HEK293T (cell line): Measurements from ENCODE around the gene ZNF516.

ENCODE experiments used
- CTCF ChIA-PET: fragments of 350-600 bp; formaldehyde crosslinking; extraction: SDS; loops from one replicate; lab custom pipeline; 2021; ENCODE audit warnings: antibody characterized with exemption, inconsistent platforms; lab: Yijun Ruan, JAX
- POLR2A ChIA-PET: fragments of 350-600 bp; formaldehyde crosslinking; extraction: SDS; loops from one replicate; lab custom pipeline; 2020; ENCODE audit warnings: antibody characterized with exemption, inconsistent platforms; lab: Yijun Ruan, JAX
- DNase-seq: peaks from one replicate; pipeline ENCODE4 v3.0.0; 2012; ENCODE audit warnings: mixed read lengths; ENCODE audit errors: extremely low spot score
- ARNT ChIP-seq: fragments of 450-650 bp; IDR thresholded peaks from 2 replicates; pipeline ENCODE4 v1.6.1; 2017; ENCODE audit warnings: mild to moderate bottlenecking
- BHLHE40 ChIP-seq: fragments of 450-650 bp; IDR thresholded peaks from 2 replicates; pipeline ENCODE4 v1.6.1; 2016; ENCODE audit warnings: mild to moderate bottlenecking, moderate library complexity, borderline replicate concordance
- CTBP1 ChIP-seq: fragments of 450-650 bp; IDR thresholded peaks from 2 replicates; pipeline ENCODE4 v1.6.1; 2016; ENCODE audit warnings: borderline replicate concordance
- ELF4 ChIP-seq: fragments of 450-650 bp; IDR thresholded peaks from 2 replicates; pipeline ENCODE4 v1.6.1; 2017; ENCODE audit warnings: antibody characterized with exemption
- FOXA1 ChIP-seq: fragments of 450-650 bp; IDR thresholded peaks from 2 replicates; pipeline ENCODE4 v1.6.1; 2016; ENCODE audit warnings: mild to moderate bottlenecking
- FOXK2 ChIP-seq: fragments of 450-650 bp; IDR thresholded peaks from 2 replicates; pipeline ENCODE4 v1.6.1; 2016; ENCODE audit warnings: mild to moderate bottlenecking
- FOXM1 ChIP-seq: fragments of 450-650 bp; IDR thresholded peaks from 2 replicates; pipeline ENCODE4 v1.6.1; 2017; ENCODE audit warnings: mild to moderate bottlenecking, borderline replicate concordance
- HDGF ChIP-seq: fragments of 450-650 bp; IDR thresholded peaks from 2 replicates; pipeline ENCODE4 v1.6.1; 2017; ENCODE audit warnings: antibody characterized with exemption, borderline replicate concordance
- L3MBTL2 ChIP-seq: fragments of 450-650 bp; conservative IDR thresholded peaks from 2 replicates; pipeline ENCODE4 v1.6.1; 2016; ENCODE audit warnings: mild to moderate bottlenecking
- LEF1 ChIP-seq: fragments of 450-650 bp; IDR thresholded peaks from 2 replicates; pipeline ENCODE4 v1.6.1; 2017; ENCODE audit warnings: mild to moderate bottlenecking, borderline replicate concordance
- NFRKB ChIP-seq: fragments of 450-650 bp; IDR thresholded peaks from 2 replicates; pipeline ENCODE4 v1.6.1; 2016; ENCODE audit warnings: mild to moderate bottlenecking, moderate library complexity
- PKNOX1 ChIP-seq: fragments of 450-650 bp; IDR thresholded peaks from 2 replicates; pipeline ENCODE4 v1.6.1; 2016
- SP1 ChIP-seq: fragments of 450-650 bp; IDR thresholded peaks from 2 replicates; pipeline ENCODE4 v1.6.1; 2017
- SUZ12 ChIP-seq: fragments of 450-650 bp; IDR thresholded peaks from 2 replicates; pipeline ENCODE4 v1.6.1; 2016; ENCODE audit warnings: mild to moderate bottlenecking
- TARDBP ChIP-seq: fragments of 450-650 bp; IDR thresholded peaks from 2 replicates; pipeline ENCODE4 v1.6.1; 2016
- ZNF384 ChIP-seq: fragments of 450-650 bp; IDR thresholded peaks from 2 replicates; pipeline ENCODE4 v1.6.1; 2016

Gene ZNF516

GRCh38 chr18:76505614-76506013, 10.6 kb upstream of the ZNF516 start:
- no peak for TF ChIP-seq BHLHE40
- TF ChIP-seq SP1: no peak
- TF ChIP-seq ELF4: no peak
- CTCF ChIA-PET: no interaction called here
- POLR2A ChIA-PET: interaction anchor here (1.3 kb wide), 1 partner anchor 13 kb away, joined by 3 read pairs; no protein-coding TSS in a partner anchor
- DNase-seq: no peak

GRCh38 chr18:76504749-76505148, 9.7 kb upstream of the ZNF516 start:
- TF ChIP-seq NFRKB (no peak), FOXA1 (no peak), L3MBTL2 (no peak), ZNF384 (no peak), FOXK2 (no peak), SUZ12 (no peak), SP1 (no peak), ELF4 (no peak), ARNT (no peak), CTBP1 (no peak), TARDBP (no peak), BHLHE40 (no peak), HDGF (no peak), FOXM1 (no peak), LEF1 (no peak), PKNOX1 (no peak)
- ChIA-PET POLR2A (interaction anchor here (1.3 kb wide), 1 partner anchor 14 kb away, joined by 3 read pairs; no protein-coding TSS in a partner anchor), CTCF (no interaction called here)
- no peak for DNase-seq

- ChIA-PET CTCF (no interaction called here), POLR2A (no interaction called here)
- no peak for DNase-seq
- no peak for TF ChIP-seq SUZ12
Observed at GRCh38 chr18:76503649-76504386, 8.8 kb upstream of the ZNF516 start.

- CTCF ChIA-PET: no interaction called here
- POLR2A ChIA-PET: no interaction called here
- DNase-seq: no peak
- TF ChIP-seq HDGF (no peak), SUZ12 (no peak), NFRKB (no peak), CTBP1 (no peak), BHLHE40 (no peak), TARDBP (no peak), ZNF384 (no peak), ELF4 (no peak), SP1 (no peak), L3MBTL2 (no peak), FOXK2 (no peak), FOXA1 (no peak)
Observed at GRCh38 chr18:76502551-76502950, 7.5 kb upstream of the ZNF516 start.

- POLR2A ChIA-PET: no interaction called here
Observed at GRCh38 chr18:76499637-76500340, 4.7 kb upstream of the ZNF516 start.

GRCh38 chr18:76499021-76499420, 4.0 kb upstream of the ZNF516 start:
- ChIA-PET POLR2A (no interaction called here), CTCF (no interaction called here)
- TF ChIP-seq BHLHE40 (no peak), FOXM1 (no peak), FOXK2 (no peak), ARNT (no peak), SUZ12 (no peak), HDGF (no peak), ZNF384 (no peak), LEF1 (no peak), CTBP1 (no peak), FOXA1 (no peak), ELF4 (no peak), NFRKB (no peak), TARDBP (no peak), SP1 (no peak), L3MBTL2 (no peak), PKNOX1 (no peak)
- no peak for DNase-seq

More at GRCh38 chr18:76499637-76500340, 4.7 kb upstream of the ZNF516 start:
- CTCF ChIA-PET: no interaction called here
- no peak for DNase-seq
- TF ChIP-seq TARDBP (no peak), HDGF (no peak), SUZ12 (no peak), PKNOX1 (no peak), SP1 (no peak), BHLHE40 (no peak), FOXK2 (no peak), ELF4 (no peak), FOXA1 (no peak), FOXM1 (no peak), NFRKB (no peak), ZNF384 (no peak), LEF1 (no peak), ARNT (no peak), L3MBTL2 (no peak), CTBP1 (no peak)
